OCI-LY1 (cell line): ENCODE measurements around the gene ARHGAP35.

Experiments
- EZH2 ChIP-seq: fragments of 200-600 bp; sonication (generic), shearing (Covaris generic); IDR thresholded peaks from 2 replicates; pipeline ENCODE4 v1.8.0; 2017; ENCODE audit warnings: borderline replicate concordance, mixed run types, mild to moderate bottlenecking, antibody characterized with exemption, low read length, moderate library complexity, mixed read lengths
- TF ChIP-seq, protein P1 (sequence below): fragments of 200-600 bp; sonication (generic), shearing (Covaris generic); IDR thresholded peaks from 2 replicates; pipeline ENCODE4 v1.5.1; 2017; ENCODE audit warnings: mild to moderate bottlenecking, antibody characterized with exemption, low read length, moderate library complexity, mixed read lengths

DNA sequence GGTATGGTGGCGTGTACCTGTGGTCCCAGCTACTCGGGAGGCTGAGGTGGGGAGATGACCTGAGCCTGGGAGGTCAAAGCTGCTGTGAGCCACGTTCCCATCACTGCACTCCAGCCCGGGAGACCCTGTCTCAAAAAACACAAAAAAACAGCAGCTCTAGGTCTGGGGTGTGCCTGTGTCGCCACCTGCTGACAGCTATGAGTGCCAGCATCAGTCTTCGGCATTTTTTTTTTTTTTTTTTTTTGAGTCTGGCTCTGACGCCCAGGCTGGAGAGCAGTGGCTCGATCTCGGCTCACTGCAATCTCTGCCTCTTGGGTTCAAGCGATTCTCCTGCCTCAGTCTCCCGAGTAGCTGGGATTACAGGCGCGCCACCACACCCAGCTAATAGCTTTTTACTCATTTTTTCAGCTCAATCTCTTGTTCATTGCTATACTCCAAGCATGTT is 20.3 kb upstream of the ARHGAP35 start:
- TF ChIP-seq, protein P1, sequence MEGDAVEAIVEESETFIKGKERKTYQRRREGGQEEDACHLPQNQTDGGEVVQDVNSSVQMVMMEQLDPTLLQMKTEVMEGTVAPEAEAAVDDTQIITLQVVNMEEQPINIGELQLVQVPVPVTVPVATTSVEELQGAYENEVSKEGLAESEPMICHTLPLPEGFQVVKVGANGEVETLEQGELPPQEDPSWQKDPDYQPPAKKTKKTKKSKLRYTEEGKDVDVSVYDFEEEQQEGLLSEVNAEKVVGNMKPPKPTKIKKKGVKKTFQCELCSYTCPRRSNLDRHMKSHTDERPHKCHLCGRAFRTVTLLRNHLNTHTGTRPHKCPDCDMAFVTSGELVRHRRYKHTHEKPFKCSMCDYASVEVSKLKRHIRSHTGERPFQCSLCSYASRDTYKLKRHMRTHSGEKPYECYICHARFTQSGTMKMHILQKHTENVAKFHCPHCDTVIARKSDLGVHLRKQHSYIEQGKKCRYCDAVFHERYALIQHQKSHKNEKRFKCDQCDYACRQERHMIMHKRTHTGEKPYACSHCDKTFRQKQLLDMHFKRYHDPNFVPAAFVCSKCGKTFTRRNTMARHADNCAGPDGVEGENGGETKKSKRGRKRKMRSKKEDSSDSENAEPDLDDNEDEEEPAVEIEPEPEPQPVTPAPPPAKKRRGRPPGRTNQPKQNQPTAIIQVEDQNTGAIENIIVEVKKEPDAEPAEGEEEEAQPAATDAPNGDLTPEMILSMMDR, result peak; percentile 82
- no peak for TF ChIP-seq EZH2
